Measurements from ENCODE around the gene CACHD1. TPM values are rescaled to one million over a fixed set of nuclear protein-coding genes. Genes with fewer than 3 reads are reported as not detected.

Gene CACHD1
- total RNA-seq, 3 donors from 2014 or later (not counting 1 experiment from before 2014, with no cell fraction given) = not detected

- Histone ChIP-seq H3K4me3 (ENCODE audit: low read length) (no peak overlapping the region), H3K27me3 (ENCODE audit: control insufficient read depth, insufficient read depth, low read length) (no peaks in the 10 kb centered on the region), H3K9me3 (ENCODE audit: control insufficient read depth, insufficient read depth, low read length) (no peaks in the 10 kb centered on the region), H3K36me3 (ENCODE audit: control insufficient read depth, insufficient read depth, low read length) (no peaks in the 10 kb centered on the region), H3K27ac (ENCODE audit: low read length) (no peak overlapping the region), H3K4me1 (ENCODE audit: control insufficient read depth, insufficient read depth, low read length) (no peaks in the 10 kb centered on the region)
- DNase-seq = peak in 1 of 2 donors; percentile 71
- H3K27ac Mint-ChIP-seq = no peak overlapping the region
- ATAC-seq = peak in 2 of 3 donors; percentile 72 to 78
- peak; percentile 76 for TF ChIP-seq CTCF (IDR thresholded peaks at IDR 0.05)
- H3K27me3 Mint-ChIP-seq (ENCODE audit: low read depth in 2 of 2) = peaks cover 4 to 12% of the 10 kb centered on the region in 2 donors
- H3K4me1 Mint-ChIP-seq = no peaks in the 10 kb centered on the region
- no peaks in the 10 kb centered on the region for H3K9me3 Mint-ChIP-seq
- H3K4me3 Mint-ChIP-seq = no peak overlapping the region
- no peaks in the 10 kb centered on the region for H3K36me3 Mint-ChIP-seq
- 54% methylated on average over 5 of the region's 7 CpGs for WGBS (ENCODE audit: insufficient coverage)
- intact Hi-C loops (cut with micrococcal nuclease) = loop anchor here (1.0 to 10.0 kb wide), 2 partner anchors 137 to 388 kb away; no protein-coding TSS in a partner anchor
Measured at GRCh38 chr1:64686828-64687724, 217.1 kb downstream of the CACHD1 start.

- Histone ChIP-seq H3K36me3 (ENCODE audit: control insufficient read depth, insufficient read depth, low read length) (no peaks in the 10 kb centered on the region), H3K27ac (ENCODE audit: low read length) (no peak overlapping the region), H3K4me1 (ENCODE audit: control insufficient read depth, insufficient read depth, low read length) (no peaks in the 10 kb centered on the region), H3K27me3 (ENCODE audit: control insufficient read depth, insufficient read depth, low read length) (no peaks in the 10 kb centered on the region), H3K4me3 (ENCODE audit: low read length) (no peak overlapping the region), H3K9me3 (ENCODE audit: control insufficient read depth, insufficient read depth, low read length) (no peaks in the 10 kb centered on the region)
- H3K36me3 Mint-ChIP-seq = no peaks in the 10 kb centered on the region
- H3K4me3 Mint-ChIP-seq = no peak overlapping the region
- intact Hi-C loops (cut with micrococcal nuclease) = loop anchor here (10.0 kb wide), 1 partner anchor 387 kb away; no protein-coding TSS in a partner anchor
- DNase-seq (no peak), ATAC-seq (no peak)
- 77% methylated on average over 3 of the region's 3 CpGs for WGBS (ENCODE audit: insufficient coverage)
- H3K4me1 Mint-ChIP-seq = no peaks in the 10 kb centered on the region
- no peak for TF ChIP-seq CTCF (IDR thresholded peaks at IDR 0.05)
- no peak overlapping the region for H3K27ac Mint-ChIP-seq
- no peaks in the 10 kb centered on the region for H3K9me3 Mint-ChIP-seq
- H3K27me3 Mint-ChIP-seq (ENCODE audit: low read depth in 2 of 2) = peaks cover 4 to 16% of the 10 kb centered on the region in 2 donors
Measured at GRCh38 chr1:64687725-64688327, 217.9 kb downstream of the CACHD1 start.

- Histone ChIP-seq H3K4me3 (ENCODE audit: low read length) (no peak overlapping the region), H3K27ac (ENCODE audit: low read length) (no peak overlapping the region), H3K36me3 (ENCODE audit: control insufficient read depth, insufficient read depth, low read length) (no peaks in the 10 kb centered on the region), H3K4me1 (ENCODE audit: control insufficient read depth, insufficient read depth, low read length) (no peaks in the 10 kb centered on the region), H3K9me3 (ENCODE audit: control insufficient read depth, insufficient read depth, low read length) (no peaks in the 10 kb centered on the region), H3K27me3 (ENCODE audit: control insufficient read depth, insufficient read depth, low read length) (no peaks in the 10 kb centered on the region)
- TF ChIP-seq CTCF (IDR thresholded peaks at IDR 0.05) = no peak
- Mint-ChIP-seq H3K27ac (no peak overlapping the region), H3K4me3 (no peak overlapping the region), H3K4me1 (no peaks in the 10 kb centered on the region), H3K36me3 (no peaks in the 10 kb centered on the region), H3K9me3 (no peaks in the 10 kb centered on the region), H3K27me3 (ENCODE audit: low read depth in 2 of 2) (peaks cover 7 to 28% of the 10 kb centered on the region in 2 donors)
- intact Hi-C loops (cut with micrococcal nuclease) = no loop called here
- WGBS (ENCODE audit: insufficient coverage) = 75% methylated on average over 7 of the region's 7 CpGs
- ATAC-seq (no peak), DNase-seq (no peak)
Measured at GRCh38 chr1:64691626-64692025, 221.7 kb downstream of the CACHD1 start.

Data from natural killer cell (primary cell).